DMS53 treated with DMSO at 0.1 percent for 48 hours (cell line): ENCODE results near the gene GINS1.

Experiments used
- DNase-seq: peaks from one replicate; lab custom pipeline; 2025; ENCODE audit not compliant: unreplicated experiment; lab: John Stamatoyannopoulos, UW

GINS1 gene

GRCh38 chr20:25453035-25453810 lies 45.8 kb downstream of the GINS1 start:
- no peak for DNase-seq

GRCh38 chr20:25454153-25454900 lies 46.9 kb downstream of the GINS1 start:
- no peak for DNase-seq

GRCh38 chr20:25457886-25458680 lies 50.6 kb downstream of the GINS1 start:
- no peak for DNase-seq

- DNase-seq, result no peak
Measured at GRCh38 chr20:25459111-25459830, 51.8 kb downstream of the GINS1 start.

GRCh38 chr20:25459916-25460535 lies 52.6 kb downstream of the GINS1 start:
- no peak for DNase-seq

- no peak for DNase-seq
Measured at GRCh38 chr20:25460566-25461280, 53.2 kb downstream of the GINS1 start.

- DNase-seq, result no peak
Measured at GRCh38 chr20:25461281-25461650, 53.8 kb downstream of the GINS1 start.

GRCh38 chr20:25461786-25462545 lies 54.5 kb downstream of the GINS1 start:
- DNase-seq, result no peak

- DNase-seq, result no peak
Measured at GRCh38 chr20:25464501-25465242, 57.2 kb downstream of the GINS1 start.

- no peak for DNase-seq
Measured at GRCh38 chr20:25465243-25466135, 58.0 kb downstream of the GINS1 start.

GRCh38 chr20:25466846-25467245 lies 59.4 kb downstream of the GINS1 start:
- no peak for DNase-seq

GRCh38 chr20:25467441-25467840 lies 60.0 kb downstream of the GINS1 start:
- DNase-seq, result no peak

GRCh38 chr20:25468126-25469075 lies 60.9 kb downstream of the GINS1 start:
- DNase-seq, result no peak

GRCh38 chr20:25469558-25469957 lies 62.1 kb downstream of the GINS1 start:
- no peak for DNase-seq

- no peak for DNase-seq
Measured at GRCh38 chr20:25470045-25470444, 62.6 kb downstream of the GINS1 start.

- DNase-seq, result no peak
Measured at GRCh38 chr20:25471020-25471419, 63.5 kb downstream of the GINS1 start.
